GM12878 (cell line): Measurements from ENCODE around the gene DGKI. TPM values are rescaled to one million over a fixed set of nuclear protein-coding genes. Genes with fewer than 3 reads are reported as not detected.

Source experiments
- ATAC-seq: fragments of 200-7000 bp; cut with Tn5 transposase; 3 replicates; pipeline ENCODE4 v1.9.1; 2020; ENCODE audit warnings: mild to moderate bottlenecking, moderate library complexity
- BruUV-seq: library from RNA; stranded (reverse); fragments of 400-500 nt; replicated peaks from 2 replicates; lab custom pipeline; 2021; lab: Mats Ljungman, UMichigan
- CTCF ChIA-PET: fragments of 300-600 bp; sonication (Branson Sonifier 250); formaldehyde crosslinking; extraction: SDS; loops from one replicate; lab custom pipeline; 2021; ENCODE audit warnings: inconsistent platforms; lab: Yijun Ruan, JAX
- POLR2A ChIA-PET: fragments of 350-600 bp; formaldehyde crosslinking; extraction: SDS; loops from one replicate; lab custom pipeline; 2021; ENCODE audit warnings: inconsistent platforms; lab: Charles Lee
- RAD21 ChIA-PET: fragments of 300-600 bp; sonication (Branson Sonifier 250); formaldehyde crosslinking; loops from one replicate; lab custom pipeline; 2023; ENCODE audit warnings: antibody characterized with exemption; ENCODE audit not compliant: unreplicated experiment; lab: Charles Lee
- SMC1A ChIA-PET: fragments of 300-600 bp; sonication (Branson Sonifier 250); formaldehyde crosslinking; loops from one replicate; lab custom pipeline; 2023; ENCODE audit not compliant: unreplicated experiment, uncharacterized antibody; lab: Charles Lee
- DNase-seq: peaks from one replicate; pipeline ENCODE4 v3.0.0-alpha.2; 2011; ENCODE audit warnings: low read depth, low spot score
- FAIRE-seq: peaks from 3 replicates; lab custom pipeline; 2011; peaks lifted over from hg19 to GRCh38; lab: Jason Lieb, UNC
- H2AFZ ChIP-seq: 2 replicates; pipeline ENCODE4 v1.6.0; 2011; ENCODE audit warnings: low read depth, low read length, control low read depth; ENCODE audit not compliant: control insufficient read depth
- H3K27ac ChIP-seq: 2 replicates; pipeline ENCODE4 v1.5.1; 2011; ENCODE audit warnings: control low read depth; ENCODE audit not compliant: control insufficient read depth, insufficient read depth
- H3K27me3 ChIP-seq, 2 experiments: replicated peaks in 1 of 2; 2 replicates each; pipeline versions ENCODE4 v1.6.0 to v1.6.1; 2011; ENCODE audit warnings: low read length in 1 of 2; ENCODE audit not compliant: control insufficient read depth in 2 of 2, insufficient read depth in 2 of 2
- H3K36me3 ChIP-seq, 2 experiments: 2 replicates each; pipeline ENCODE4 v1.5.1; 2011; ENCODE audit warnings: low read length in 1 of 2; ENCODE audit not compliant: control insufficient read depth in 2 of 2, insufficient read depth in 2 of 2
- H3K4me1 ChIP-seq: 2 replicates; pipeline ENCODE4 v1.6.1; 2011; ENCODE audit warnings: mild to moderate bottlenecking, low read length, moderate library complexity, mixed read lengths; ENCODE audit not compliant: control insufficient read depth, insufficient read depth
- H3K4me2 ChIP-seq: 2 replicates; pipeline ENCODE4 v1.6.0; 2011; ENCODE audit warnings: control low read depth; ENCODE audit not compliant: control insufficient read depth, insufficient read depth
- H3K4me3 ChIP-seq: fragments of 200-600 bp; sonication (generic); 2 replicates; pipeline ENCODE4 v1.5.1; 2016
- H3K79me2 ChIP-seq: 2 replicates; pipeline ENCODE4 v1.6.0; 2011; ENCODE audit warnings: low read length; ENCODE audit not compliant: control insufficient read depth, insufficient read depth
- H3K9ac ChIP-seq: 2 replicates; pipeline ENCODE4 v1.8.0; 2011; ENCODE audit warnings: low read length, control low read depth, mixed read lengths; ENCODE audit not compliant: control insufficient read depth, insufficient read depth
- H3K9me3 ChIP-seq: replicated peaks from 3 replicates; pipeline ENCODE4 v1.5.1; 2011; ENCODE audit warnings: mild to moderate bottlenecking, low read length; ENCODE audit not compliant: control insufficient read depth, insufficient read depth
- H4K20me1 ChIP-seq: 2 replicates; pipeline ENCODE4 v1.6.0; 2011; ENCODE audit not compliant: control insufficient read depth, insufficient read depth
- ATF7 ChIP-seq: fragments of 450-650 bp; IDR thresholded peaks from 2 replicates; pipeline ENCODE4 v1.6.1; 2016; ENCODE audit warnings: low read depth, mild to moderate bottlenecking
- CEBPB ChIP-seq, 2 experiments: fragments of 150-350 bp in 1 of 2; IDR thresholded peaks; 2 replicates each; pipeline ENCODE4 v1.6.1; 2012 to 2014; ENCODE audit warnings: low read depth in 2 of 2, low read length in 2 of 2, borderline replicate concordance in 1 of 2, inconsistent platforms in 1 of 2
- DPF2 ChIP-seq: fragments of 450-650 bp; IDR thresholded peaks from 2 replicates; pipeline ENCODE4 v1.6.1; 2017; ENCODE audit warnings: mild to moderate bottlenecking
- EGR1 ChIP-seq, 2 experiments: IDR thresholded peaks; 1 replicate in 1 of 2; 2 replicates in 1 of 2; pipeline ENCODE4 v1.6.1; 2011 to 2012; ENCODE audit warnings: low read depth in 2 of 2, low read length in 2 of 2, borderline replicate concordance in 1 of 2, mild to moderate bottlenecking in 1 of 2, moderate library complexity in 1 of 2
- IRF4 ChIP-seq: IDR thresholded peaks from 2 replicates; pipeline ENCODE4 v1.6.1; 2011; ENCODE audit warnings: low read depth, low read length
- MYB ChIP-seq: fragments of 150-350 bp; IDR thresholded peaks from 2 replicates; pipeline ENCODE4 v1.6.1; 2014; ENCODE audit warnings: mild to moderate bottlenecking, low read depth, low read length, borderline replicate concordance
- NR2C2 ChIP-seq: IDR thresholded peaks from 2 replicates; pipeline ENCODE4 v1.6.1; 2011; ENCODE audit warnings: borderline replicate concordance, low read depth; ENCODE audit not compliant: control insufficient read depth, insufficient read length
- NRF1 ChIP-seq: conservative IDR thresholded peaks from 2 replicates; pipeline ENCODE4 v1.6.1; 2011; ENCODE audit warnings: mild to moderate bottlenecking, low read depth, low read length, improper control_type of control experiment
- RAD51 ChIP-seq: fragments of 450-650 bp; IDR thresholded peaks from 2 replicates; pipeline ENCODE4 v1.6.1; 2016; ENCODE audit warnings: moderate library complexity, mild to moderate bottlenecking, inconsistent platforms
- RUNX3 ChIP-seq: IDR thresholded peaks from 2 replicates; pipeline ENCODE4 v1.6.1; 2012; ENCODE audit warnings: low read length, inconsistent platforms
- SRF ChIP-seq, 2 experiments: IDR thresholded peaks; 2 replicates each; pipeline ENCODE4 v1.6.1; 2011; ENCODE audit warnings: low read depth in 2 of 2, low read length in 2 of 2, mild to moderate bottlenecking in 1 of 2, moderate library complexity in 1 of 2
- STAT3 ChIP-seq: IDR thresholded peaks from 2 replicates; pipeline ENCODE4 v1.6.1; 2011; ENCODE audit warnings: low read depth, low read length, improper control_type of control experiment
- TCF7 ChIP-seq: IDR thresholded peaks from 2 replicates; pipeline ENCODE4 v1.6.1; 2014; ENCODE audit warnings: antibody characterized with exemption, borderline replicate concordance
- USF2 ChIP-seq: IDR thresholded peaks from 2 replicates; pipeline ENCODE4 v1.6.1; 2011; ENCODE audit warnings: low read depth, low read length, improper control_type of control experiment, borderline replicate concordance
- ZNF622 ChIP-seq: fragments of 450-650 bp; IDR thresholded peaks from 2 replicates; pipeline ENCODE4 v1.6.1; 2017; ENCODE audit warnings: mild to moderate bottlenecking, inconsistent platforms
- ZSCAN29 ChIP-seq: fragments of 450-650 bp; IDR thresholded peaks from 2 replicates; pipeline ENCODE4 v1.6.1; 2017; ENCODE audit warnings: mild to moderate bottlenecking, moderate library complexity
- WGBS: methylation state at CpG from one replicate; pipeline ENCODE4 v1.1.6; 2016; ENCODE audit warnings: low lambda C conversion rate; ENCODE audit not compliant: insufficient replicate concordance, insufficient coverage; ENCODE audit errors: missing lambda C conversion rate; 5-methylcytosine and 5-hydroxymethylcytosine counted together
- in situ Hi-C: fragments of 300-500 bp; cut with MboI; formaldehyde crosslinking; loops from 9 replicates; pipeline ENCODE4 v1.14.3; 2018; ENCODE audit warnings: mixed read lengths
- intact Hi-C: fragments of 100-400 bp; cut with micrococcal nuclease; formaldehyde crosslinking; loops from one replicate; pipeline ENCODE4 v1.14.2; 2022; ENCODE audit not compliant: unreplicated experiment
- polyA plus RNA-seq, 11 experiments: library from polyadenylated mRNA; depleted of rRNA in 4 of 11; unstranded in 6 of 11; stranded (reverse) in 5 of 11; fragments of >200 nt; fragmentation: Nextera tagmentation in 4 of 11; fragmentation: Illumina TruSeq in 1 of 11; extraction: Ambion mirVana in 4 of 11; extraction: Trizol in 1 of 11; gene quantifications; 1 replicate in 1 of 11; 2 replicates in 10 of 11; pipeline versions ENCODE4 v1.2.1 to v1.2.3, GENCODE V29; 2011 to 2016; ENCODE audit warnings: inconsistent platforms in 2 of 11, missing spikeins in 2 of 11, low read depth in 1 of 11
- total RNA-seq, 4 experiments: library from RNA; depleted of rRNA in 3 of 4; stranded (reverse); fragments of >200 nt in 3 of 4; fragmentation: Illumina TruSeq in 1 of 4; extraction: Trizol in 1 of 4; gene quantifications; 2 replicates each; pipeline versions ENCODE4 v1.2.1 to v1.2.3, GENCODE V29; 2013 to 2021

The DGKI gene
- total and polyA plus RNA-seq, 10 of the 15 experiments (the other 5 are each of a cell fraction or from before 2014, with no cell fraction given), result 10.4 to 37.1 (median 22.1) TPM

- ChIA-PET POLR2A (interaction anchor here (0.6 to 1.0 kb wide), 2 partner anchors 8 to 528 kb away, joined by 3 to 4 read pairs; no protein-coding TSS in a partner anchor), RAD21 (interaction anchor here (1.1 to 2.7 kb wide), 3 partner anchors 14 to 224 kb away, joined by 3 to 12 read pairs (median 3); no protein-coding TSS in a partner anchor), CTCF (interaction anchor here (1.4 kb wide), 1 partner anchor 224 kb away, joined by 3 read pairs; no protein-coding TSS in a partner anchor), SMC1A (interaction anchor here (0.6 to 2.2 kb wide), 8 partner anchors 9 to 224 kb away, joined by 3 to 11 read pairs (median 3); no protein-coding TSS in a partner anchor)
- Histone ChIP-seq H3K79me2 (no peaks in the 10 kb centered on the region), H3K4me3 (no peak overlapping the region), H3K36me3 (peaks cover 30 to 50% of the 10 kb centered on the region in 2 experiments), H4K20me1 (no peaks in the 10 kb centered on the region), H3K4me1 (peaks cover 5% of the 10 kb centered on the region), H3K27me3 (no peaks in the 10 kb centered on the region), H3K9ac (no peak overlapping the region), H2AFZ (no peak overlapping the region), H3K4me2 (no peak overlapping the region), H3K9me3 (no peaks in the 10 kb centered on the region), H3K27ac (no peak overlapping the region)
- FAIRE-seq, result no peak
- TF ChIP-seq USF2, result no peak
- 96% methylated on average over 5 of the region's 5 CpGs for WGBS
- in situ Hi-C loops (no loop called here), intact Hi-C loops (no loop called here)
- no TSS peak for BruUV-seq
- no peak for DNase-seq
- no peak for ATAC-seq
These were observed 33.7 kb upstream of the DGKI start for GRCh38 chr7:137880432-137880831.

- FAIRE-seq (no peak), DNase-seq (no peak), ATAC-seq (peak; percentile 65)
- ChIA-PET POLR2A (interaction anchor here (1.4 kb wide), 1 partner anchor 13 kb away, joined by 3 read pairs; no protein-coding TSS in a partner anchor), RAD21 (interaction anchor here (0.7 to 2.7 kb wide), 6 partner anchors 15 to 223 kb away, joined by 3 to 12 read pairs (median 3); no protein-coding TSS in a partner anchor), CTCF (interaction anchor here (0.7 to 1.4 kb wide), 6 partner anchors 9 to 223 kb away, joined by 3 to 4 read pairs (median 3); no protein-coding TSS in a partner anchor), SMC1A (interaction anchor here (0.8 to 2.2 kb wide), 8 partner anchors 9 to 223 kb away, joined by 3 to 11 read pairs (median 4); no protein-coding TSS in a partner anchor)
- no peaks in the 10 kb centered on the region for H3K27me3 ChIP-seq
- in situ Hi-C loops (no loop called here), intact Hi-C loops (no loop called here)
- H3K36me3 ChIP-seq, result peaks cover 26 to 49% of the 10 kb centered on the region in 2 experiments
- 86% methylated on average over 20 of the region's 20 CpGs for WGBS
- H3K4me1 ChIP-seq, result peaks cover 5% of the 10 kb centered on the region
- H3K9ac ChIP-seq, result no peak overlapping the region
- no peak overlapping the region for H2AFZ ChIP-seq
- H4K20me1 ChIP-seq, result no peaks in the 10 kb centered on the region
- no peak overlapping the region for H3K4me2 ChIP-seq
- H3K27ac ChIP-seq, result no peak overlapping the region
- H3K4me3 ChIP-seq, result no peak overlapping the region
- no TSS peak for BruUV-seq
- no peaks in the 10 kb centered on the region for H3K79me2 ChIP-seq
- H3K9me3 ChIP-seq, result no peaks in the 10 kb centered on the region
- TF ChIP-seq CEBPB (IDR thresholded peaks at IDR 0.05; ENCODE audit: borderline replicate concordance in 1 of 2, low read depth in 2 of 2, low read length in 2 of 2) (no peak), RAD51 (no peak), EGR1 (IDR thresholded peaks at IDR 0.05; ENCODE audit: borderline replicate concordance in 1 of 2, low read depth in 2 of 2, low read length in 2 of 2) (no peak), IRF4 (no peak), ZSCAN29 (no peak), SRF (IDR thresholded peaks at IDR 0.05; ENCODE audit: low read depth in 2 of 2, low read length in 2 of 2) (no peak), RUNX3 (peak; percentile 69; the same call in 1 of the 2 replicates), ZNF622 (no peak), MYB (no peak), NRF1 (no peak), STAT3 (no peak), DPF2 (no peak), NR2C2 (no peak), TCF7 (no peak), ATF7 (0 out of 2 replicates have a peak, but pooled peaks have one; percentile 12)
These were observed 32.8 kb upstream of the DGKI start for GRCh38 chr7:137879357-137880158.
